Endothelial cell of umbilical vein (primary cell): ENCODE data around the gene DECR2. TPM values are rescaled to one million over a fixed set of nuclear protein-coding genes. Genes with fewer than 3 reads are reported as not detected.

Experiments used
- BruUV-seq: library from RNA; stranded (reverse); fragments of 400-500 nt; replicated peaks from 2 replicates; lab custom pipeline; 2021; lab: Mats Ljungman, UMichigan
- CTCF ChIA-PET: fragments of 300-600, 350-600 bp; sonication (Branson Sonifier 250); formaldehyde crosslinking; loops from one replicate; lab custom pipeline; 2021; ENCODE audit warnings: antibody characterized with exemption, inconsistent platforms; lab: Charles Lee
- POLR2A ChIA-PET: fragments of 300-600, 350-600 bp; sonication (Branson Sonifier 250); formaldehyde crosslinking; loops from one replicate; lab custom pipeline; 2021; ENCODE audit warnings: antibody characterized with exemption, inconsistent platforms; lab: Charles Lee
- DNase-seq: peaks from one replicate; pipeline ENCODE4 v3.0.0-alpha.2; 2011; ENCODE audit warnings: low read depth, low spot score
- FAIRE-seq: peaks from 2 replicates; lab custom pipeline; 2011; peaks lifted over from hg19 to GRCh38; lab: Jason Lieb, UNC
- H2AFZ ChIP-seq: 2 replicates; pipeline ENCODE4 v1.6.0; 2012; ENCODE audit warnings: low read depth, low read length, control low read depth, inconsistent platforms
- H3K27ac ChIP-seq: 2 replicates; pipeline ENCODE4 v1.5.1; 2011; ENCODE audit warnings: low read depth, mild to moderate bottlenecking, control low read depth, low read length, moderate library complexity; ENCODE audit not compliant: insufficient read depth
- H3K27me3 ChIP-seq, 2 experiments: 2 replicates each; pipeline versions ENCODE4 v1.6.0 to v1.6.1; 2011; ENCODE audit warnings: low read length in 2 of 2, mixed read lengths in 1 of 2; ENCODE audit not compliant: control insufficient read depth in 2 of 2, insufficient read depth in 2 of 2
- H3K36me3 ChIP-seq, 2 experiments: 2 replicates in 1 of 2; 3 replicates in 1 of 2; pipeline ENCODE4 v1.5.1; 2011; ENCODE audit warnings: low read length in 2 of 2, mild to moderate bottlenecking in 1 of 2, moderate library complexity in 1 of 2; ENCODE audit not compliant: control insufficient read depth in 2 of 2, insufficient read depth in 2 of 2; ENCODE audit errors: extremely low read depth in 1 of 2
- H3K4me1 ChIP-seq: 3 replicates; pipeline ENCODE4 v1.5.1; 2011; ENCODE audit warnings: mild to moderate bottlenecking, low read length; ENCODE audit not compliant: control insufficient read depth, insufficient read depth; ENCODE audit errors: extremely low read depth
- H3K4me2 ChIP-seq: 2 replicates; pipeline ENCODE4 v1.6.1; 2011; ENCODE audit warnings: low read length, control low read depth, mixed read lengths; ENCODE audit not compliant: insufficient read depth
- H3K4me3 ChIP-seq, 3 experiments: fragments of 200-600 bp in 1 of 3; sonication (generic), shearing (Covaris generic) in 1 of 3; replicated peaks in 1 of 3; 2 replicates each; pipeline ENCODE4 v1.5.1; 2011 to 2016; ENCODE audit warnings: control low read depth in 3 of 3, low read length in 3 of 3, mild to moderate bottlenecking in 2 of 3, inconsistent platforms in 1 of 3, low read depth in 1 of 3, moderate library complexity in 1 of 3; ENCODE audit not compliant: insufficient read depth in 1 of 3
- H3K79me2 ChIP-seq: 2 replicates; pipeline ENCODE4 v1.6.0; 2012; ENCODE audit warnings: low read length, inconsistent platforms; ENCODE audit not compliant: control insufficient read depth, insufficient read depth
- H3K9ac ChIP-seq: replicated peaks from 2 replicates; pipeline ENCODE3; 2011; ENCODE audit warnings: low read length, control low read depth; ENCODE audit not compliant: insufficient read depth; ENCODE audit errors: extremely low read depth
- H3K9me1 ChIP-seq: replicated peaks from 3 replicates; pipeline ENCODE4 v1.6.0; 2011; ENCODE audit warnings: mild to moderate bottlenecking, low read length; ENCODE audit not compliant: control insufficient read depth, insufficient read depth; ENCODE audit errors: extremely low read depth
- H3K9me3 ChIP-seq: replicated peaks from 2 replicates; pipeline ENCODE4 v1.5.1; 2012; ENCODE audit warnings: low read length, inconsistent platforms; ENCODE audit not compliant: control insufficient read depth, insufficient read depth
- H4K20me1 ChIP-seq: replicated peaks from 2 replicates; pipeline ENCODE3; 2011; ENCODE audit warnings: mild to moderate bottlenecking, low read length; ENCODE audit not compliant: control insufficient read depth, insufficient read depth; ENCODE audit errors: extremely low read depth
- CTCF ChIP-seq, 2 donors: IDR thresholded peaks; 1 replicate in 1 of 2; 2 replicates in 1 of 2; pipeline ENCODE4 v1.5.1; 2011; ENCODE audit warnings: low read length in 2 of 2, mild to moderate bottlenecking in 2 of 2, moderate library complexity in 2 of 2, control low read depth in 1 of 2, inconsistent platforms in 1 of 2, low read depth in 1 of 2; ENCODE audit not compliant: insufficient read depth in 1 of 2; ENCODE audit errors: extremely low read depth in 1 of 2
- EZH2 ChIP-seq: IDR thresholded peaks from 2 replicates; pipeline ENCODE4 v1.6.1; 2012; ENCODE audit warnings: borderline replicate concordance, low read depth, mild to moderate bottlenecking, moderate library complexity, low read length, inconsistent platforms; ENCODE audit not compliant: severe bottlenecking
- FOS ChIP-seq: IDR thresholded peaks from 2 replicates; pipeline ENCODE4 v1.6.1; 2011; ENCODE audit warnings: mild to moderate bottlenecking, low read length, moderate library complexity, borderline replicate concordance; ENCODE audit not compliant: insufficient read depth
- GATA2 ChIP-seq: IDR thresholded peaks from 2 replicates; pipeline ENCODE4 v1.7.0; 2011; ENCODE audit warnings: low read depth, mild to moderate bottlenecking, moderate library complexity, mixed read lengths, low read length; ENCODE audit not compliant: insufficient read length, insufficient read depth
- JUN ChIP-seq: IDR thresholded peaks from 2 replicates; pipeline ENCODE4 v1.6.1; 2011; ENCODE audit warnings: borderline replicate concordance, low read depth; ENCODE audit not compliant: insufficient read length, insufficient read depth
- MAX ChIP-seq: IDR thresholded peaks from 2 replicates; pipeline ENCODE4 v1.6.1; 2011; ENCODE audit not compliant: insufficient read depth, insufficient read length
- MYC ChIP-seq: IDR thresholded peaks from one replicate; pipeline ENCODE4 v1.6.1; 2011; ENCODE audit warnings: mild to moderate bottlenecking, low read depth, low read length
- POLR2A ChIP-seq: IDR thresholded peaks from 2 replicates; pipeline ENCODE4 v1.6.1; 2012; ENCODE audit warnings: low read depth, mild to moderate bottlenecking, control low read depth, low read length
- POLR2AphosphoS5 ChIP-seq: IDR thresholded peaks from 2 replicates; pipeline ENCODE4 v1.6.1; 2012; ENCODE audit warnings: low read depth, mild to moderate bottlenecking, control low read depth, low read length, moderate library complexity; ENCODE audit not compliant: insufficient read depth
- dilution Hi-C: fragments of 300-500 bp; cut with MboI; formaldehyde crosslinking; loops from one replicate; pipeline ENCODE4 v1.15.0; 2019; ENCODE audit warnings: low sequenced_read_pairs; ENCODE audit not compliant: extremely low pct_ligation_motif_present
- intact Hi-C: fragments of 100-400 bp; cut with micrococcal nuclease; formaldehyde crosslinking; loops from one replicate; pipeline ENCODE4 v1.10.0; 2022
- polyA plus RNA-seq, 4 experiments: library from polyadenylated mRNA; depleted of rRNA in 3 of 4; stranded (reverse) in 3 of 4; unstranded in 1 of 4; fragments of >200 nt; gene quantifications; 2 replicates each; pipeline versions ENCODE4 v1.2.1 to v1.2.3, GENCODE V29; 2011 to 2012; ENCODE audit warnings: missing spikeins in 1 of 4
- total RNA-seq: library from RNA; stranded (reverse); gene quantifications from 2 replicates; pipeline ENCODE4 v1.2.3, GENCODE V29; 2021

Gene DECR2
- total and polyA plus RNA-seq, 2 donors (not counting 3 experiments of a cell fraction or from before 2014, with no cell fraction given): 28.3 to 46.5 TPM

- Histone ChIP-seq H3K4me3 (no peak overlapping the region), H4K20me1 (no peaks in the 10 kb centered on the region), H3K79me2 (no peaks in the 10 kb centered on the region), H2AFZ (no peak overlapping the region), H3K4me1 (peaks cover 4% of the 10 kb centered on the region), H3K27me3 (no peaks in the 10 kb centered on the region), H3K9me1 (no peaks in the 10 kb centered on the region), H3K27ac (no peak overlapping the region), H3K9ac (no peak overlapping the region), H3K9me3 (no peaks in the 10 kb centered on the region), H3K36me3 (peaks cover 0 to 5% of the 10 kb centered on the region in 2 experiments), H3K4me2 (no peak overlapping the region)
- no TSS peak for BruUV-seq
- TF ChIP-seq MYC (no peak), POLR2AphosphoS5 (no peak), FOS (no peak)
- dilution Hi-C loops (no loop called here), intact Hi-C loops (no loop called here)
- POLR2A ChIA-PET: no interaction called here
- CTCF ChIA-PET: no interaction called here
- DNase-seq (no peak), FAIRE-seq (no peak)
Observed at GRCh38 chr16:405548-406506, 4.1 kb downstream of the DECR2 start.

- no peak for TF ChIP-seq JUN
- no peak for TF ChIP-seq POLR2A
- no peak for TF ChIP-seq MYC
- TF ChIP-seq GATA2: no peak
- no peak for TF ChIP-seq MAX
- TF ChIP-seq EZH2: no peak
- no peak for TF ChIP-seq FOS
- TF ChIP-seq CTCF (IDR thresholded peaks at IDR 0.05; ENCODE audit: extremely low read depth in 1 of 2, insufficient read depth in 1 of 2, low read depth in 1 of 2, low read length in 2 of 2): no peak
- no peak for TF ChIP-seq POLR2AphosphoS5
- no peaks in the 10 kb centered on the region for H3K27me3 ChIP-seq
- H3K4me1 ChIP-seq: peaks cover 3% of the 10 kb centered on the region
- no peaks in the 10 kb centered on the region for H3K79me2 ChIP-seq
- H3K9ac ChIP-seq: no peak overlapping the region
- ChIA-PET CTCF (no interaction called here), POLR2A (no interaction called here)
- no peaks in the 10 kb centered on the region for H4K20me1 ChIP-seq
- FAIRE-seq (no peak), DNase-seq (no peak)
- no peak overlapping the region for H3K27ac ChIP-seq
- no TSS peak for BruUV-seq
- H3K4me2 ChIP-seq: no peak overlapping the region
- no peak overlapping the region for H2AFZ ChIP-seq
- dilution Hi-C loops (no loop called here), intact Hi-C loops (no loop called here)
- peaks cover 0 to 8% of the 10 kb centered on the region in 2 experiments for H3K36me3 ChIP-seq
- no peak overlapping the region for H3K4me3 ChIP-seq
- no peaks in the 10 kb centered on the region for H3K9me3 ChIP-seq
- no peaks in the 10 kb centered on the region for H3K9me1 ChIP-seq
Observed at GRCh38 chr16:407253-407652, 5.6 kb downstream of the DECR2 start.
